Ovary (tissue), 9 donors: ENCODE results near the gene NKD2. TPM values are rescaled to one million over a fixed set of nuclear protein-coding genes. Genes with fewer than 3 reads are reported as not detected.

Experiments used
- DNase-seq, 5 donors: peaks; one replicate each; pipeline ENCODE4 v3.0.0-alpha.2; 2019 to 2020
- H3K27ac ChIP-seq, 2 donors: fragments of 200-600 bp; one replicate each; pipeline versions ENCODE4 v1.5.1 to v1.8.0; 2019 to 2022
- H3K27me3 ChIP-seq: fragments of 200-600 bp; one replicate; pipeline ENCODE4 v1.8.0; 2022
- H3K36me3 ChIP-seq: fragments of 200-600 bp; sonication (generic); one replicate; pipeline ENCODE4 v1.5.1; 2019
- H3K4me1 ChIP-seq: one replicate; pipeline ENCODE4 v1.8.1; 2013; ENCODE audit warnings: mild to moderate bottlenecking, moderate library complexity; ENCODE audit not compliant: insufficient read depth
- H3K4me3 ChIP-seq: fragments of 200-600 bp; sonication (generic); one replicate; pipeline ENCODE4 v1.5.1; 2017
- H3K9me3 ChIP-seq, 2 donors: fragments of 200-600 bp in 1 of 2; sonication (generic) in 1 of 2; one replicate each; pipeline versions ENCODE4 v1.5.1 to v1.8.1; 2013 to 2019; ENCODE audit warnings: mild to moderate bottlenecking in 1 of 2, moderate library complexity in 1 of 2
- CTCF ChIP-seq, 3 donors: fragments of 450-650 bp in 2 of 3; fragments of 200-600 bp in 1 of 3; IDR thresholded peaks; one replicate each; pipeline versions ENCODE4 v1.5.1 to v1.8.0; 2016 to 2022; ENCODE audit warnings: antibody characterized with exemption in 3 of 3, mild to moderate bottlenecking in 1 of 3
- EP300 ChIP-seq: sonication (generic); formaldehyde crosslinking; IDR thresholded peaks from one replicate; pipeline ENCODE4 v1.6.1; 2017; ENCODE audit warnings: antibody characterized with exemption
- POLR2A ChIP-seq: fragments of 450-650 bp; IDR thresholded peaks from one replicate; pipeline ENCODE4 v1.6.1; 2017; ENCODE audit warnings: antibody characterized with exemption, mild to moderate bottlenecking, moderate library complexity
- WGBS, 3 donors: extraction: QIAGEN DNeasy Blood & Tissue Kit in 1 of 3; methylation state at CpG; one replicate each; pipeline versions ENCODE4 v1.1.5 to v1.1.7; 2013 to 2017; 5-methylcytosine and 5-hydroxymethylcytosine counted together
- intact Hi-C, 4 donors: fragments of 100-400 bp; cut with DNase I; formaldehyde crosslinking; loops; one replicate each; pipeline versions ENCODE4 v1.11.0 to v1.15.1; 2022 to 2023
- polyA plus RNA-seq, 2 donors: library from polyadenylated mRNA; stranded (reverse); fragments of 200-250 nt in 1 of 2; fragments of 350-450 nt in 1 of 2; fragmentation: Illumina TruSeq in 1 of 2; extraction: RNeasy Lipid Tissue Mini Kit (QIAGEN cat#74804) in 1 of 2; gene quantifications; one replicate each; pipeline ENCODE4 v1.2.3, GENCODE V29; 2013 to 2014
- total RNA-seq, 7 donors: library from RNA; depleted of rRNA in 2 of 7; stranded (reverse); fragments of >200 nt in 2 of 7; fragmentation: NEBNext Ultra II Directional in 3 of 7; extraction: Animal tissue kit (Norgen Biotek cat#: 25700) in 3 of 7; gene quantifications; one replicate each; pipeline versions ENCODE4 v1.1.0 to v1.2.4, GENCODE V29; 2016 to 2023
- donor health status: DM: no; HTN: no; CAD: no; lungs with moderate emphysema.
- donor health status: DM: no; HTN: no; CAD: no.
- donor health status: Bipolar disorder and iron deficiency.
- donor health status: DM: yes; HTN: yes; CAD: no.
- donor health status: DM: no; HTN: no; CAD: no.
- donor health status: DM: yes; HTN: yes; CAD: no.

The NKD2 gene
- total and polyA plus RNA-seq, 9 donors, result 0.33 to 17.2 (median 1.4) TPM; not detected in 1

- no peaks in the 10 kb centered on the region for H3K9me3 ChIP-seq
- intact Hi-C loops, result no loop called here
- no peak overlapping the region for H3K4me3 ChIP-seq
- H3K27ac ChIP-seq, result no peak overlapping the region
- 91 to 94% (median 91%) methylated on average over 13 to 14 of the region's 15 CpGs for WGBS, 3 donors
- no peaks in the 10 kb centered on the region for H3K36me3 ChIP-seq
- no peak for DNase-seq
- no peaks in the 10 kb centered on the region for H3K4me1 ChIP-seq
- H3K27me3 ChIP-seq, result no peaks in the 10 kb centered on the region
- TF ChIP-seq EP300, result no peak
- no peak for TF ChIP-seq CTCF (IDR thresholded peaks at IDR 0.05)
- TF ChIP-seq POLR2A, result no peak
These were observed 61.1 kb downstream of the NKD2 start for GRCh38 chr5:1069720-1070088.

GRCh38 chr5:1073239-1074102 is 64.9 kb downstream of the NKD2 start:
- Histone ChIP-seq H3K27me3 (no peaks in the 10 kb centered on the region), H3K4me3 (no peak overlapping the region), H3K9me3 (no peaks in the 10 kb centered on the region), H3K27ac (no peak overlapping the region), H3K4me1 (no peaks in the 10 kb centered on the region), H3K36me3 (no peaks in the 10 kb centered on the region)
- TF ChIP-seq EP300 (no peak), CTCF (IDR thresholded peaks at IDR 0.05) (no peak), POLR2A (no peak)
- DNase-seq, result no peak
- 86 to 87% (median 87%) methylated on average over 39 to 45 of the region's 46 CpGs for WGBS, 3 donors
- intact Hi-C loops, result no loop called here

- Histone ChIP-seq H3K4me1 (no peaks in the 10 kb centered on the region), H3K27ac (no peak overlapping the region), H3K27me3 (no peaks in the 10 kb centered on the region), H3K9me3 (no peaks in the 10 kb centered on the region), H3K4me3 (no peak overlapping the region), H3K36me3 (no peaks in the 10 kb centered on the region)
- intact Hi-C loops, result no loop called here
- no peak for DNase-seq
- WGBS, 3 donors, result 86 to 89% (median 87%) methylated on average over 15 to 18 of the region's 18 CpGs
- no peak for TF ChIP-seq EP300
- no peak for TF ChIP-seq CTCF (IDR thresholded peaks at IDR 0.05)
- no peak for TF ChIP-seq POLR2A
These were observed 65.6 kb downstream of the NKD2 start for GRCh38 chr5:1074226-1074625.

- DNase-seq, result no peak
- H3K27ac ChIP-seq, result no peak overlapping the region
- no peak overlapping the region for H3K4me3 ChIP-seq
- no peaks in the 10 kb centered on the region for H3K9me3 ChIP-seq
- no peaks in the 10 kb centered on the region for H3K4me1 ChIP-seq
- TF ChIP-seq CTCF (IDR thresholded peaks at IDR 0.05), result no peak
- TF ChIP-seq EP300, result no peak
- no peak for TF ChIP-seq POLR2A
- H3K27me3 ChIP-seq, result no peaks in the 10 kb centered on the region
- 85 to 86% (median 86%) methylated on average over 40 of the region's 40 CpGs for WGBS, 3 donors
- intact Hi-C loops, result no loop called here
- H3K36me3 ChIP-seq, result no peaks in the 10 kb centered on the region
These were observed 66.4 kb downstream of the NKD2 start for GRCh38 chr5:1074816-1075554.
